Measurements from ENCODE around the gene ZNF57.
"Not testable (repeated sequence)": the region's sequence is repeated elsewhere in the genome, so short reads cannot be mapped to it uniquely, and the experiment has no call there.

The ZNF57 gene

GRCh38 chr19:2902590-2903218 is 2.0 kb downstream of the ZNF57 start:
- H3K4me3 ChIP-seq (ENCODE audit: low read depth, low read length), result no peak overlapping the region
- TF ChIP-seq CTCF (IDR thresholded peaks at IDR 0.05; ENCODE audit: borderline replicate concordance, insufficient read depth, low read depth, low read length), result no peak

GRCh38 chr19:2903326-2903725 is 2.6 kb downstream of the ZNF57 start:
- H3K4me3 ChIP-seq (ENCODE audit: low read depth, low read length), result not testable (repeated sequence)

GRCh38 chr19:2905918-2906519 is 5.3 kb downstream of the ZNF57 start:
- no peak for TF ChIP-seq CTCF (IDR thresholded peaks at IDR 0.05; ENCODE audit: borderline replicate concordance, insufficient read depth, low read depth, low read length)
- H3K4me3 ChIP-seq (ENCODE audit: low read depth, low read length), result no peak overlapping the region

GRCh38 chr19:2906631-2907195 is 6.0 kb downstream of the ZNF57 start:
- H3K4me3 ChIP-seq (ENCODE audit: low read depth, low read length), result no peak overlapping the region
- no peak for TF ChIP-seq CTCF (IDR thresholded peaks at IDR 0.05; ENCODE audit: borderline replicate concordance, insufficient read depth, low read depth, low read length)

- no peak overlapping the region for H3K4me3 ChIP-seq (ENCODE audit: low read depth, low read length)
- no peak for TF ChIP-seq CTCF (IDR thresholded peaks at IDR 0.05; ENCODE audit: borderline replicate concordance, insufficient read depth, low read depth, low read length)
Observed at GRCh38 chr19:2912306-2912705, 11.6 kb downstream of the ZNF57 start.

- H3K4me3 ChIP-seq (ENCODE audit: low read depth, low read length), result no peak overlapping the region
- no peak for TF ChIP-seq CTCF (IDR thresholded peaks at IDR 0.05; ENCODE audit: borderline replicate concordance, insufficient read depth, low read depth, low read length)
Observed at GRCh38 chr19:2917275-2918184, 16.8 kb downstream of the ZNF57 start.

- no peak for TF ChIP-seq CTCF (IDR thresholded peaks at IDR 0.05; ENCODE audit: borderline replicate concordance, insufficient read depth, low read depth, low read length)
- no peak overlapping the region for H3K4me3 ChIP-seq (ENCODE audit: low read depth, low read length)
Observed at GRCh38 chr19:2922987-2923386, 22.3 kb downstream of the ZNF57 start.

Data from GM12875 (cell line).